Endothelial cell of umbilical vein (primary cell): ENCODE results near the gene SLC38A2. TPM values are rescaled to one million over a fixed set of nuclear protein-coding genes. Genes with fewer than 3 reads are reported as not detected.

Experiments used
- Bru-seq: library from RNA; stranded (reverse); fragments of 400-500 nt; gene quantifications from one replicate; lab custom pipeline; 2021; lab: Mats Ljungman, UMichigan
- BruChase-seq, 2 experiments: library from RNA; stranded (reverse); fragments of 400-500 nt; gene quantifications; one replicate each; lab custom pipeline; 2021; lab: Mats Ljungman, UMichigan
- BruUV-seq: library from RNA; stranded (reverse); fragments of 400-500 nt; replicated peaks from 2 replicates; lab custom pipeline; 2021; lab: Mats Ljungman, UMichigan
- CTCF ChIA-PET: fragments of 300-600, 350-600 bp; sonication (Branson Sonifier 250); formaldehyde crosslinking; loops from one replicate; lab custom pipeline; 2021; ENCODE audit warnings: antibody characterized with exemption, inconsistent platforms; lab: Charles Lee
- POLR2A ChIA-PET: fragments of 300-600, 350-600 bp; sonication (Branson Sonifier 250); formaldehyde crosslinking; loops from one replicate; lab custom pipeline; 2021; ENCODE audit warnings: antibody characterized with exemption, inconsistent platforms; lab: Charles Lee
- DNase-seq: peaks from one replicate; pipeline ENCODE4 v3.0.0-alpha.2; 2011; ENCODE audit warnings: low read depth, low spot score
- FAIRE-seq: peaks from 2 replicates; lab custom pipeline; 2011; peaks lifted over from hg19 to GRCh38; lab: Jason Lieb, UNC
- H2AFZ ChIP-seq: 2 replicates; pipeline ENCODE4 v1.6.0; 2012; ENCODE audit warnings: low read depth, low read length, control low read depth, inconsistent platforms
- H3K27ac ChIP-seq: 2 replicates; pipeline ENCODE4 v1.5.1; 2011; ENCODE audit warnings: low read depth, mild to moderate bottlenecking, control low read depth, low read length, moderate library complexity; ENCODE audit not compliant: insufficient read depth
- H3K27me3 ChIP-seq, 2 experiments: 2 replicates each; pipeline versions ENCODE4 v1.6.0 to v1.6.1; 2011; ENCODE audit warnings: low read length in 2 of 2, mixed read lengths in 1 of 2; ENCODE audit not compliant: control insufficient read depth in 2 of 2, insufficient read depth in 2 of 2
- H3K36me3 ChIP-seq, 2 experiments: 2 replicates in 1 of 2; 3 replicates in 1 of 2; pipeline ENCODE4 v1.5.1; 2011; ENCODE audit warnings: low read length in 2 of 2, mild to moderate bottlenecking in 1 of 2, moderate library complexity in 1 of 2; ENCODE audit not compliant: control insufficient read depth in 2 of 2, insufficient read depth in 2 of 2; ENCODE audit errors: extremely low read depth in 1 of 2
- H3K4me1 ChIP-seq: 3 replicates; pipeline ENCODE4 v1.5.1; 2011; ENCODE audit warnings: mild to moderate bottlenecking, low read length; ENCODE audit not compliant: control insufficient read depth, insufficient read depth; ENCODE audit errors: extremely low read depth
- H3K4me2 ChIP-seq: 2 replicates; pipeline ENCODE4 v1.6.1; 2011; ENCODE audit warnings: low read length, control low read depth, mixed read lengths; ENCODE audit not compliant: insufficient read depth
- H3K4me3 ChIP-seq, 3 experiments: fragments of 200-600 bp in 1 of 3; sonication (generic), shearing (Covaris generic) in 1 of 3; replicated peaks in 1 of 3; 2 replicates each; pipeline ENCODE4 v1.5.1; 2011 to 2016; ENCODE audit warnings: control low read depth in 3 of 3, low read length in 3 of 3, mild to moderate bottlenecking in 2 of 3, inconsistent platforms in 1 of 3, low read depth in 1 of 3, moderate library complexity in 1 of 3; ENCODE audit not compliant: insufficient read depth in 1 of 3
- H3K79me2 ChIP-seq: 2 replicates; pipeline ENCODE4 v1.6.0; 2012; ENCODE audit warnings: low read length, inconsistent platforms; ENCODE audit not compliant: control insufficient read depth, insufficient read depth
- H3K9ac ChIP-seq: replicated peaks from 2 replicates; pipeline ENCODE3; 2011; ENCODE audit warnings: low read length, control low read depth; ENCODE audit not compliant: insufficient read depth; ENCODE audit errors: extremely low read depth
- H3K9me1 ChIP-seq: replicated peaks from 3 replicates; pipeline ENCODE4 v1.6.0; 2011; ENCODE audit warnings: mild to moderate bottlenecking, low read length; ENCODE audit not compliant: control insufficient read depth, insufficient read depth; ENCODE audit errors: extremely low read depth
- H3K9me3 ChIP-seq: replicated peaks from 2 replicates; pipeline ENCODE4 v1.5.1; 2012; ENCODE audit warnings: low read length, inconsistent platforms; ENCODE audit not compliant: control insufficient read depth, insufficient read depth
- H4K20me1 ChIP-seq: replicated peaks from 2 replicates; pipeline ENCODE3; 2011; ENCODE audit warnings: mild to moderate bottlenecking, low read length; ENCODE audit not compliant: control insufficient read depth, insufficient read depth; ENCODE audit errors: extremely low read depth
- CTCF ChIP-seq, 2 donors: IDR thresholded peaks; 1 replicate in 1 of 2; 2 replicates in 1 of 2; pipeline ENCODE4 v1.5.1; 2011; ENCODE audit warnings: low read length in 2 of 2, mild to moderate bottlenecking in 2 of 2, moderate library complexity in 2 of 2, control low read depth in 1 of 2, inconsistent platforms in 1 of 2, low read depth in 1 of 2; ENCODE audit not compliant: insufficient read depth in 1 of 2; ENCODE audit errors: extremely low read depth in 1 of 2
- EZH2 ChIP-seq: IDR thresholded peaks from 2 replicates; pipeline ENCODE4 v1.6.1; 2012; ENCODE audit warnings: borderline replicate concordance, low read depth, mild to moderate bottlenecking, moderate library complexity, low read length, inconsistent platforms; ENCODE audit not compliant: severe bottlenecking
- FOS ChIP-seq: IDR thresholded peaks from 2 replicates; pipeline ENCODE4 v1.6.1; 2011; ENCODE audit warnings: mild to moderate bottlenecking, low read length, moderate library complexity, borderline replicate concordance; ENCODE audit not compliant: insufficient read depth
- GATA2 ChIP-seq: IDR thresholded peaks from 2 replicates; pipeline ENCODE4 v1.7.0; 2011; ENCODE audit warnings: low read depth, mild to moderate bottlenecking, moderate library complexity, mixed read lengths, low read length; ENCODE audit not compliant: insufficient read length, insufficient read depth
- JUN ChIP-seq: IDR thresholded peaks from 2 replicates; pipeline ENCODE4 v1.6.1; 2011; ENCODE audit warnings: borderline replicate concordance, low read depth; ENCODE audit not compliant: insufficient read length, insufficient read depth
- MAX ChIP-seq: IDR thresholded peaks from 2 replicates; pipeline ENCODE4 v1.6.1; 2011; ENCODE audit not compliant: insufficient read depth, insufficient read length
- MYC ChIP-seq: IDR thresholded peaks from one replicate; pipeline ENCODE4 v1.6.1; 2011; ENCODE audit warnings: mild to moderate bottlenecking, low read depth, low read length
- POLR2A ChIP-seq: IDR thresholded peaks from 2 replicates; pipeline ENCODE4 v1.6.1; 2012; ENCODE audit warnings: low read depth, mild to moderate bottlenecking, control low read depth, low read length
- POLR2AphosphoS5 ChIP-seq: IDR thresholded peaks from 2 replicates; pipeline ENCODE4 v1.6.1; 2012; ENCODE audit warnings: low read depth, mild to moderate bottlenecking, control low read depth, low read length, moderate library complexity; ENCODE audit not compliant: insufficient read depth
- dilution Hi-C: fragments of 300-500 bp; cut with MboI; formaldehyde crosslinking; loops from one replicate; pipeline ENCODE4 v1.15.0; 2019; ENCODE audit warnings: low sequenced_read_pairs; ENCODE audit not compliant: extremely low pct_ligation_motif_present
- intact Hi-C: fragments of 100-400 bp; cut with micrococcal nuclease; formaldehyde crosslinking; loops from one replicate; pipeline ENCODE4 v1.10.0; 2022
- long read RNA-seq: library from polyadenylated mRNA; stranded (forward); transcript quantifications from one replicate; pipeline ENCODE4 v2.0.0, GENCODE V29; 2021
- polyA minus RNA-seq, 3 experiments: library from RNA; depleted of rRNA, polyadenylated mRNA; stranded (reverse); fragments of >200 nt; gene quantifications; 1 replicate in 1 of 3; 2 replicates in 2 of 3; pipeline ENCODE4 v1.2.3, GENCODE V29; 2011
- polyA plus RNA-seq, 4 experiments: library from polyadenylated mRNA; depleted of rRNA in 3 of 4; stranded (reverse) in 3 of 4; unstranded in 1 of 4; fragments of >200 nt; gene quantifications; 2 replicates each; pipeline versions ENCODE4 v1.2.1 to v1.2.3, GENCODE V29; 2011 to 2012; ENCODE audit warnings: missing spikeins in 1 of 4
- total RNA-seq: library from RNA; stranded (reverse); gene quantifications from 2 replicates; pipeline ENCODE4 v1.2.3, GENCODE V29; 2021

Gene SLC38A2
- total RNA-seq (427 and 459 TPM in 2 replicates), polyA plus RNA-seq (263 and 267 TPM in 2 replicates), polyA minus RNA-seq (496 and 527 TPM in 2 replicates), Bru-seq, nascent RNA (percentile 100 among the genes with signal in this experiment), BruChase-seq, experiment 1, labeled RNA remaining after a 6-hour chase (percentile 98 among the genes with signal in this experiment), BruChase-seq, experiment 2, labeled RNA remaining after a 2-hour chase (percentile 100 among the genes with signal in this experiment)
- polyA plus RNA-seq (2011; cell fraction: cytosol; rRNA removed), result 96.2 and 111 TPM in 2 replicates
- 800 and 825 TPM in 2 replicates for polyA plus RNA-seq (2011; cell fraction: nucleus; rRNA removed)
- 442 and 473 TPM in 2 replicates for polyA plus RNA-seq (2012)
- polyA minus RNA-seq (2011; cell fraction: cytosol; rRNA and poly(A)+ RNA removed), result 275 TPM
- polyA minus RNA-seq (2011; cell fraction: nucleus; rRNA and poly(A)+ RNA removed), result 1,147 and 1,325 TPM in 2 replicates
- long read RNA-seq, full-length matches to known transcripts, result 109 of 194 reads
- long read RNA-seq, partial matches to known transcripts, result 28 of 194 reads
- long read RNA-seq, other reads (novel, unspliced or antisense), result 57 of 194 reads

DNA sequence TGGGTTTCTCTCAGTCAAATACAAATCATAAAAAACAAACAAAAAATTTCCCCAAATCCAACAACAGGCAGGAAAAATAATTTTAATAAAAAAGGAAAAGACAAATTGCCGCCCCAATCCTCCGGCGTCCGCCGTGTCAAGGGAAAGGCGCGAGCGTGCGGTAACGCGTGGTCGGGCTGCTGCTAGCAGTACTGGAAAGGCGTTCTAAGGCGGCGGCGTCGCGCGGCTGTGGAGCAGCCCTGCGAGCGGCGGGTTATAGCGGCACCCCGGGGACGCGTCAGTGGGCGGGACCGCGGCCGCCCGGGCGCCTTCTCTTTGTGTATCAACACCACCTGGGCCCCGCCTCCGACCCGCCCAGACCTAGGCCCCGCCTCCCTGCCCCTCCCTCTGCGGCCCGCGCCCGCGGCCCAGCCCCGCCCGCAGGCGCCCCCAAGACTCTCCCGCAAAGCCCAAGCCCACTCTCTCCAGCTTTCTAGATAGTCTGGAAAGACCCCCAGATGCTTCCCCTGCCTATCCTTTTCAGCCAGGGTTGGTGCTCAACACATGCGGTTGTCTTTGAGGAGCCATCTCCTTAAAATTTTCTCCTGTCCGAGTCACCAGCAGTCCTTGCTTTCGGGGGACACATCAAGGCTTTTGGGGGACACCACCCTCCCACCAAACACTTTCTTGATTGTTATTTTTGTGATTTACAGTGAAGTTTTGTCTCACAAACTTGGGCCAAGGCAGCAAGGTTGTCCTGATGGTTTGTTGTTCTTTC is at the start of gene SLC38A2:
Gene SLC38A2 (minus strand): TSS at position 230 of the 757 bp plus-strand sequence. CDS start 1,480 bp downstream, outside the sequence.
- peak within 1 kb of the TSS; percentile 90 to 98 (median 91) for H3K4me3 ChIP-seq
- ChIA-PET CTCF (interaction anchor here (0.6 to 1.3 kb wide), 5 partner anchors 58 to 292 kb away, joined by 3 to 13 read pairs (median 3); no protein-coding TSS in a partner anchor), POLR2A (interaction anchor here (1.0 to 3.2 kb wide), 4 partner anchors 11 to 289 kb away, joined by 3 to 20 read pairs (median 8); no protein-coding TSS in a partner anchor)
- H4K20me1 ChIP-seq, result peaks cover 17% of the 10 kb centered on the region
- peak within 1 kb of the TSS; percentile 96 for H3K27ac ChIP-seq
- H3K4me1 ChIP-seq, result peaks cover 28% of the 10 kb centered on the region
- peak; percentile 76 for FAIRE-seq
- TF ChIP-seq MYC, result peak; percentile 52
- no peak for TF ChIP-seq CTCF (IDR thresholded peaks at IDR 0.05; ENCODE audit: extremely low read depth in 1 of 2, insufficient read depth in 1 of 2, low read depth in 1 of 2, low read length in 2 of 2)
- no peak for TF ChIP-seq GATA2
- TF ChIP-seq FOS, result no peak
- peak; percentile 44 for TF ChIP-seq MAX
- TF ChIP-seq POLR2AphosphoS5, result peak; percentile 100
- no peak for TF ChIP-seq JUN
- peak; percentile 100 for TF ChIP-seq POLR2A
- TF ChIP-seq EZH2, result no peak
- peak; percentile 93 for DNase-seq
- no peaks in the 10 kb centered on the region for H3K9me1 ChIP-seq
- BruUV-seq, result no TSS peak
- peak within 1 kb of the TSS; percentile 97 for H3K9ac ChIP-seq
- H3K79me2 ChIP-seq, result peaks cover 51% of the 10 kb centered on the region
- H3K4me2 ChIP-seq, result peak within 1 kb of the TSS; percentile 96
- peaks cover 19 to 34% of the 10 kb centered on the region in 2 experiments for H3K36me3 ChIP-seq
- dilution Hi-C loops, result no loop called here
- peak within 1 kb of the TSS; percentile 43 for H2AFZ ChIP-seq
- intact Hi-C loops, result loop anchor here (1.0 to 5.0 kb wide), 10 partner anchors 11 to 1445 kb away; partner anchors contain the start of genes HDAC7 and SLC38A1
- no peaks in the 10 kb centered on the region for H3K27me3 ChIP-seq
- no peaks in the 10 kb centered on the region for H3K9me3 ChIP-seq
